Measurements from ENCODE around the gene GAGE10. TPM values are rescaled to one million over a fixed set of nuclear protein-coding genes. Genes with fewer than 3 reads are reported as not detected.

The GAGE10 gene
- total and polyA plus RNA-seq, 2 donors (not counting 1 experiment from before 2014, with no cell fraction given) = not detected

Other genes starting within 250 kb of the GAGE10 start
- 12.5 and 16.2 TPM in 2 replicates for gene CCDC120, start 244.6 kb upstream of the GAGE10 start, total RNA-seq
- gene CCDC120, start 244.6 kb upstream of the GAGE10 start, polyA plus RNA-seq = 5.7 and 7.6 TPM in 2 replicates
- 19.0 and 22.5 TPM in 2 replicates for gene PRAF2, start 229.6 kb upstream of the GAGE10 start, total RNA-seq
- 18.2 and 19.4 TPM in 2 replicates for gene PRAF2, start 229.6 kb upstream of the GAGE10 start, polyA plus RNA-seq
- 92.0 and 100 TPM in 2 replicates for gene WDR45, start 223.8 kb upstream of the GAGE10 start, total RNA-seq
- 153 and 238 TPM in 2 replicates for gene WDR45, start 223.8 kb upstream of the GAGE10 start, polyA plus RNA-seq
- 16.8 and 18.7 TPM in 2 replicates for gene GPKOW, start 179.9 kb upstream of the GAGE10 start, total RNA-seq
- 8.7 and 12.9 TPM in 2 replicates for gene GPKOW, start 179.9 kb upstream of the GAGE10 start, polyA plus RNA-seq
- 1.6 and 2.4 TPM in 2 replicates for gene MAGIX, start 140.9 kb upstream of the GAGE10 start, total RNA-seq
- 0.78 and 1.2 TPM in 2 replicates for gene MAGIX, start 140.9 kb upstream of the GAGE10 start, polyA plus RNA-seq
- 194 and 196 TPM in 2 replicates for gene PLP2, start 131.7 kb upstream of the GAGE10 start, total RNA-seq
- 174 and 214 TPM in 2 replicates for gene PLP2, start 131.7 kb upstream of the GAGE10 start, polyA plus RNA-seq
- 13.2 and 16.2 TPM in 2 replicates for gene PRICKLE3, start 117.3 kb upstream of the GAGE10 start, total RNA-seq
- 21.0 and 24.2 TPM in 2 replicates for gene PRICKLE3, start 117.3 kb upstream of the GAGE10 start, polyA plus RNA-seq
- 1.2 TPM in 2 replicates for gene SYP, start 103.5 kb upstream of the GAGE10 start, total RNA-seq
- 0.61 and 1.6 TPM in 2 replicates for gene SYP, start 103.5 kb upstream of the GAGE10 start, polyA plus RNA-seq
- 6.7 and 8.2 TPM in 2 replicates for gene CACNA1F, start 70.3 kb upstream of the GAGE10 start, total RNA-seq
- 9.3 and 9.5 TPM in 2 replicates for gene CACNA1F, start 70.3 kb upstream of the GAGE10 start, polyA plus RNA-seq
- 27.2 and 29.4 TPM in 2 replicates for gene CCDC22, start 68.2 kb upstream of the GAGE10 start, total RNA-seq
- gene CCDC22, start 68.2 kb upstream of the GAGE10 start, polyA plus RNA-seq = 29.4 and 30.6 TPM in 2 replicates
- gene FOXP3, start 38.9 kb upstream of the GAGE10 start, total RNA-seq = not detected in 2 replicates
- gene FOXP3, start 38.9 kb upstream of the GAGE10 start, polyA plus RNA-seq = 0.03 and 0.10 TPM in 2 replicates
- 9.8 and 10.2 TPM in 2 replicates for gene PPP1R3F, start 33.9 kb upstream of the GAGE10 start, total RNA-seq
- gene PPP1R3F, start 33.9 kb upstream of the GAGE10 start, polyA plus RNA-seq = 3.5 and 3.7 TPM in 2 replicates
- gene GAGE12J, start 18.4 kb downstream of the GAGE10 start, total RNA-seq = not detected in 2 replicates
- not detected in 2 replicates for gene GAGE12J, start 18.4 kb downstream of the GAGE10 start, polyA plus RNA-seq
- gene GAGE13, start 27.9 kb downstream of the GAGE10 start, total RNA-seq = not detected in 2 replicates
- not detected in 2 replicates for gene GAGE13, start 27.9 kb downstream of the GAGE10 start, polyA plus RNA-seq
- not detected in 2 replicates for gene GAGE12C, start 228.5 kb downstream of the GAGE10 start, total RNA-seq
- gene GAGE12C, start 228.5 kb downstream of the GAGE10 start, polyA plus RNA-seq = not detected in 2 replicates
- gene GAGE12D, start 238.1 kb downstream of the GAGE10 start, total RNA-seq = not detected in 2 replicates
- gene GAGE12D, start 238.1 kb downstream of the GAGE10 start, polyA plus RNA-seq = not detected in 2 replicates
- not detected in 2 replicates for gene GAGE12E, start 247.6 kb downstream of the GAGE10 start, total RNA-seq
- not detected in 2 replicates for gene GAGE12E, start 247.6 kb downstream of the GAGE10 start, polyA plus RNA-seq

Measured in B cell (primary cell).